Endodermal cell (in vitro differentiated cells): ENCODE measurements around the gene TRMT44. TPM values are rescaled to one million over a fixed set of nuclear protein-coding genes. Genes with fewer than 3 reads are reported as not detected.
"Not testable (repeated sequence)": the region's sequence is repeated elsewhere in the genome, so short reads cannot be mapped to it uniquely, and the experiment has no call there.

ENCODE experiments used
- DNase-seq: peaks from one replicate; pipeline ENCODE4 v3.0.0-alpha.2; 2017
- H3K27ac ChIP-seq: 2 replicates; pipeline ENCODE4 v1.5.1; 2013; ENCODE audit warnings: mild to moderate bottlenecking, low read depth, low read length, moderate library complexity
- H3K27me3 ChIP-seq: 2 replicates; pipeline ENCODE4 v1.6.1; 2013; ENCODE audit warnings: mild to moderate bottlenecking, low read length, moderate library complexity; ENCODE audit not compliant: insufficient read depth, control insufficient read depth, poor library complexity, severe bottlenecking
- H3K36me3 ChIP-seq: 2 replicates; pipeline ENCODE4 v1.7.0; 2013; ENCODE audit warnings: mild to moderate bottlenecking, low read length, moderate library complexity; ENCODE audit not compliant: control insufficient read depth, insufficient read depth
- H3K4me1 ChIP-seq: one replicate; pipeline ENCODE4 v1.7.0; 2013; ENCODE audit warnings: low read length; ENCODE audit not compliant: control insufficient read depth, insufficient read depth
- H3K4me3 ChIP-seq: 2 replicates; pipeline ENCODE4 v1.5.1; 2013; ENCODE audit warnings: mild to moderate bottlenecking, low read length, moderate library complexity
- H3K9ac ChIP-seq: 2 replicates; pipeline ENCODE4 v1.6.1; 2013; ENCODE audit warnings: mild to moderate bottlenecking, low read length, moderate library complexity; ENCODE audit not compliant: poor library complexity, severe bottlenecking; ENCODE audit errors: extremely low read depth
- H3K9me3 ChIP-seq: 2 replicates; pipeline ENCODE4 v1.6.1; 2013; ENCODE audit warnings: mild to moderate bottlenecking, low read length, moderate library complexity; ENCODE audit not compliant: control insufficient read depth
- H3K27ac Mint-ChIP-seq: 2 replicates; pipeline ENCODE4 v1.8.0; 2020; ENCODE audit warnings: mixed read lengths
- H3K27me3 Mint-ChIP-seq: 2 replicates; pipeline ENCODE4 v1.8.0; 2021; ENCODE audit warnings: mild to moderate bottlenecking, mixed read lengths; ENCODE audit not compliant: insufficient read depth
- H3K36me3 Mint-ChIP-seq: 2 replicates; pipeline ENCODE4 v1.8.0; 2020; ENCODE audit warnings: low read depth, mixed read lengths
- H3K4me1 Mint-ChIP-seq: 2 replicates; pipeline ENCODE4 v1.8.0; 2020; ENCODE audit warnings: mixed read lengths
- H3K4me3 Mint-ChIP-seq: 2 replicates; pipeline ENCODE4 v1.8.0; 2020; ENCODE audit warnings: mild to moderate bottlenecking, moderate library complexity, mixed read lengths
- H3K9me3 Mint-ChIP-seq: 2 replicates; pipeline ENCODE4 v1.8.0; 2020; ENCODE audit warnings: mild to moderate bottlenecking, mixed read lengths
- WGBS, 2 experiments: methylation state at CpG; one replicate each; pipeline versions ENCODE4 v1.1.5 to v1.1.7; 2013; ENCODE audit warnings: missing lambda C conversion rate in 2 of 2, mixed read lengths in 1 of 2; ENCODE audit not compliant: insufficient coverage in 1 of 2, insufficient read length in 1 of 2; 5-methylcytosine and 5-hydroxymethylcytosine counted together
- total RNA-seq, 2 donors: library from RNA; stranded (reverse); fragmentation: NEBNext Ultra II Directional in 1 of 2; extraction: Animal tissue kit (Norgen Biotek cat#: 25700) in 1 of 2; gene quantifications; 2 replicates in 1 of 2; 3 replicates in 1 of 2; pipeline ENCODE4 v1.2.1, GENCODE V29; 2021
- TF ChIP-seq, protein P1 (sequence below): fragments of 200-600 bp; sonication (generic); conservative IDR thresholded peaks from 2 replicates; pipeline ENCODE4 v1.5.0; 2021; ENCODE audit warnings: antibody characterized with exemption, mild to moderate bottlenecking

The TRMT44 gene
- total RNA-seq, 2 donors from 2014 or later: 45.9 to 114 TPM

DNA sequence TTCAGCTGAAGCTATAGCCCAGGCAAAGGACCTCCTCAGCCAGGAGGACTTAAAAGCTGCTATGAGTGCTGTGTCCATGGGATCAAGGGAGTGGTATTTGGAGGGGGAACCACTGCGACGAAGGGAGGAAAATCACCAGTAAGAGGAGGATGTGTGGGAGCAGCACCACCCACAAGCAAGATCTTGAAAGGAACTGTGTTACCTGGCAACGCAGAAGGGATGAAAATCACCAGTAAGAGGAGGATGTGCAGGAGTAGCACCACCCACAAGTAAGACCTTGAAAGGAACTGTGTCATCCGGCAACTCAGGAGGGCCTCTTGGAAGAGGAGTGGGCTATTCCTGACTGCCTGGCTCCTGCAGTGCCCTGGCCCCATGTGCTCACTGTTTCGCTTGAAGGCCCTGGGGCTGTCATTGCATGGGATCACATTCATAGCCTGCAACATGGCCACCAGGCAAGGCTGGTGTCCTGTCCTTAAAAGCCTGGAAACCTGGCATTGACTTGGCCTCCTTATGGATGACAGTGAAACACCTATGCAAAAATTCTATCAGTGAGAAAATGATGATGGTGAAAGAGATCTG lies 48.3 kb downstream of the TRMT44 start:
- no peak overlapping the region for H3K4me3 Mint-ChIP-seq
- Histone ChIP-seq H3K36me3 (peaks cover 19% of the 10 kb centered on the region), H3K9ac (no peak overlapping the region), H3K27me3 (no peaks in the 10 kb centered on the region), H3K4me1 (no peaks in the 10 kb centered on the region), H3K27ac (no peak overlapping the region), H3K9me3 (peaks cover 35% of the 10 kb centered on the region), H3K4me3 (peak overlapping the region; percentile 65)
- H3K27me3 Mint-ChIP-seq: no peaks in the 10 kb centered on the region
- H3K36me3 Mint-ChIP-seq: peaks cover 66% of the 10 kb centered on the region
- H3K27ac Mint-ChIP-seq: no peak overlapping the region
- WGBS, 2 experiments: 91 to 97% methylated on average over 5 of the region's 5 CpGs
- peaks cover 77% of the 10 kb centered on the region for H3K9me3 Mint-ChIP-seq
- DNase-seq: no peak
- TF ChIP-seq, protein P1, sequence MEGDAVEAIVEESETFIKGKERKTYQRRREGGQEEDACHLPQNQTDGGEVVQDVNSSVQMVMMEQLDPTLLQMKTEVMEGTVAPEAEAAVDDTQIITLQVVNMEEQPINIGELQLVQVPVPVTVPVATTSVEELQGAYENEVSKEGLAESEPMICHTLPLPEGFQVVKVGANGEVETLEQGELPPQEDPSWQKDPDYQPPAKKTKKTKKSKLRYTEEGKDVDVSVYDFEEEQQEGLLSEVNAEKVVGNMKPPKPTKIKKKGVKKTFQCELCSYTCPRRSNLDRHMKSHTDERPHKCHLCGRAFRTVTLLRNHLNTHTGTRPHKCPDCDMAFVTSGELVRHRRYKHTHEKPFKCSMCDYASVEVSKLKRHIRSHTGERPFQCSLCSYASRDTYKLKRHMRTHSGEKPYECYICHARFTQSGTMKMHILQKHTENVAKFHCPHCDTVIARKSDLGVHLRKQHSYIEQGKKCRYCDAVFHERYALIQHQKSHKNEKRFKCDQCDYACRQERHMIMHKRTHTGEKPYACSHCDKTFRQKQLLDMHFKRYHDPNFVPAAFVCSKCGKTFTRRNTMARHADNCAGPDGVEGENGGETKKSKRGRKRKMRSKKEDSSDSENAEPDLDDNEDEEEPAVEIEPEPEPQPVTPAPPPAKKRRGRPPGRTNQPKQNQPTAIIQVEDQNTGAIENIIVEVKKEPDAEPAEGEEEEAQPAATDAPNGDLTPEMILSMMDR: no peak
- H3K4me1 Mint-ChIP-seq: peaks cover 21% of the 10 kb centered on the region

DNA sequence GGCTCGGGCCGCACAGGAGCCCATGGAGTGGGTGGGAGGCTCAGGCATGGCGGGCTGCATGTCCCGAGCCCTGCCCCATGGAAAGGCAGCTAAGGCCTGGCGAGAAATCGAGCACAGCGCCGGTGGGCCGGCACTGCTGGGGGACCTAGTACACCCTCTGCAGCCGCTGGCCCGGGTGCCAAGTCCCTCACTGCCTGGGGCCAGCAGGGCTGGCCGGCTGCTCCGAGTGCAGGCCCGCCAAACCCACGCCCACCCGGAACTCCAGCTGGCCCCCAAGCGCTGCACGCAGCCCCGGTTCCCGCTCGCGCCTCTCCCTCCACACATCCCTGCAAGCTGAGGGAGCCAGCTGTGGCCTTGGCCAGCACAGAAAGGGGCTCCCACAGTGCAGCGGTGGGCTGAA lies 50.9 kb downstream of the TRMT44 start:
- 93 to 95% methylated on average over 3 to 23 of the region's 23 CpGs for WGBS, 2 experiments
- H3K9ac ChIP-seq, H3K27me3 ChIP-seq, H3K4me3 Mint-ChIP-seq, DNase-seq, H3K27ac Mint-ChIP-seq, H3K27me3 Mint-ChIP-seq, H3K4me1 ChIP-seq, H3K27ac ChIP-seq, H3K4me3 ChIP-seq: not testable (repeated sequence)
- H3K9me3 Mint-ChIP-seq: peaks cover 68% of the 10 kb centered on the region
- Histone ChIP-seq H3K36me3 (peaks cover 20% of the 10 kb centered on the region), H3K9me3 (peaks cover 52% of the 10 kb centered on the region)
- peaks cover 52% of the 10 kb centered on the region for H3K36me3 Mint-ChIP-seq
- peaks cover 21% of the 10 kb centered on the region for H3K4me1 Mint-ChIP-seq

DNA sequence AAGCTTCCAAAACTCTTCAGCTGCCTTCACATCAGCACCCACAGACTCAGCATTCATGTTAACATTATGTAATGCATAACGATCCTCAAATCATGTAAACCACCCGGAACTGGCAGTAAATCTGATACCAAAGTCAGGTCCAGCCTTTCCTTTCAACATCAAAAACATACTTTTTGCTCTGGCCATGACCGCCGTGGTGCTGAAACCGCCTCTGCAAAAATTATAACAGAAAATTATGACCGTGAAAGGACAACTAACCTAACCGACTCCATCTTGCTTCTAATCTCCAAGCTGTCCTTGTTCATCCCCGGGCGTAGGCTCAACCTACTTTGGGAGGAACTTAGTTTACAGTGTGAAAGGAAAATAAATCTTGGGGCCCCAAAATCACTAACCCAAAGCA lies 51.6 kb downstream of the TRMT44 start:
- peak overlapping the region; percentile 44 for H3K27ac Mint-ChIP-seq
- H3K4me1 Mint-ChIP-seq: peaks cover 15% of the 10 kb centered on the region
- DNase-seq: no peak
- Histone ChIP-seq H3K27ac (no peak overlapping the region), H3K9ac (no peak overlapping the region), H3K9me3 (peaks cover 54% of the 10 kb centered on the region), H3K36me3 (peaks cover 20% of the 10 kb centered on the region), H3K27me3 (no peaks in the 10 kb centered on the region), H3K4me3 (no peak overlapping the region), H3K4me1 (no peaks in the 10 kb centered on the region)
- H3K4me3 Mint-ChIP-seq: no peak overlapping the region
- peaks cover 47% of the 10 kb centered on the region for H3K36me3 Mint-ChIP-seq
- H3K9me3 Mint-ChIP-seq: peaks cover 64% of the 10 kb centered on the region
- TF ChIP-seq, protein P1: no peak
- WGBS, 2 experiments: 90 to 100% methylated on average over 7 to 9 of the region's 9 CpGs
- H3K27me3 Mint-ChIP-seq: no peaks in the 10 kb centered on the region

DNA sequence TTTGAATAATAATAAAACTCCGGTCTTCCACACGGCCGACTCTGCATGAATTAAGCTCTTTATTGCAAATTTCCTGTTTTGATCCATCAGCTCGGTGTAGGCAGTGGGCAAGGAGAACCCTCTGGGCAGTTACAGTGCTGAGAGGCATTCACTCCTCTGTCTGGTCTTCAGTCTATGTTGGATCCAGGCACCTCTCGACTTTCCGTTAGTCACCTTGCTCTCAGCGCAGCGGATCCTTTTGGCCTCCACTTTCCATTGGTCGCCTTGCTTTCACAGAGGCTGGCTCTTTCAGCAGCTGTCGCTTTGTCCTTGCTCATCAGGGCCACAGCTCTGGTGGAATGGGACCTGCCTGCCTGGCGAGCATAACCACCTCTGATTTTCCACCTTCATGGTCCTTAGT lies 52.9 kb downstream of the TRMT44 start:
- peaks cover 53% of the 10 kb centered on the region for H3K9me3 ChIP-seq
- no peaks in the 10 kb centered on the region for H3K4me1 ChIP-seq
- Mint-ChIP-seq H3K9me3 (peaks cover 63% of the 10 kb centered on the region), H3K4me3 (no peak overlapping the region), H3K27ac (peak overlapping the region; percentile 87), H3K4me1 (peaks cover 15% of the 10 kb centered on the region), H3K36me3 (peaks cover 48% of the 10 kb centered on the region), H3K27me3 (no peaks in the 10 kb centered on the region)
- no peak overlapping the region for H3K27ac ChIP-seq
- no peak overlapping the region for H3K4me3 ChIP-seq
- DNase-seq: peak; percentile 47
- TF ChIP-seq, protein P1: no peak
- 85 to 86% methylated on average over 10 to 11 of the region's 11 CpGs for WGBS, 2 experiments
- no peak overlapping the region for H3K9ac ChIP-seq
- H3K36me3 ChIP-seq: peaks cover 20% of the 10 kb centered on the region
- no peaks in the 10 kb centered on the region for H3K27me3 ChIP-seq
